ENCODE results near the gene TMC5. TPM values are rescaled to one million over a fixed set of nuclear protein-coding genes. Genes with fewer than 3 reads are reported as not detected.

Gene TMC5
- total RNA-seq, 1 donor from 2014 or later = 68.7 TPM

DNA sequence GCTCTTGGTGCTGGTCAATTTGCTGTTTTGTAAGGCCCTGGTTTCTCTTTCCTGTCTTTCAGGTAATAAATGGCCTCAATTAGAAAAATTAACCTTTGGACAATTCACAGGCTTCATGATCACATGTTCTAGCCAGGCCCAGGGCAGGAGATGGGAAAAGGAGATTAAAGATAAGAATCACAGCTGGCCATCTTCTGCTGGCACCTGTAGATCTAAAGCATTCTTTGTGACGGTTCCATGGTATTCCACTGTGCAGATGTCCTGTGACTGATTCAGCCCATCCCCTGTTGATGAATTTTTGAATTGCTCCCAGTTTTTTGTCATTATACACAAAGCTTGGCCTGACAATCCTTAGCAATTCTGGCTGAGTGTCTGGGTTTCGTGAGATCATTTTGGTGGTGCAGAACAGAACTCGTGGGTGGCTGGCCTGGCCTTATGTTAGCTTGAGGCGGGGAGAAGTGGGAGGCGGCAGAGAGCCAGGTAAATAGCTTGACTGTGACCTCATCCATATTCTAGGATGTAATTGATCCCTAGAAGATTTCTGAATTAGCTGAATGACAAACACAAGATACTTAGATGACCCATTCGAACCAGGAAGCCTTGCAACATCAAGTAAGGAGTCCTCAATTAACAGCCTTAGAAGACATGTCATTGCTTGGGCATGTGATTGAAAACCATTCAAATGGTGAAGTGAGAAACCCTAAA is 14.1 kb downstream of the TMC5 start:
- peaks cover 14% of the 10 kb centered on the region for H3K4me1 ChIP-seq
- TF ChIP-seq, protein P1, sequence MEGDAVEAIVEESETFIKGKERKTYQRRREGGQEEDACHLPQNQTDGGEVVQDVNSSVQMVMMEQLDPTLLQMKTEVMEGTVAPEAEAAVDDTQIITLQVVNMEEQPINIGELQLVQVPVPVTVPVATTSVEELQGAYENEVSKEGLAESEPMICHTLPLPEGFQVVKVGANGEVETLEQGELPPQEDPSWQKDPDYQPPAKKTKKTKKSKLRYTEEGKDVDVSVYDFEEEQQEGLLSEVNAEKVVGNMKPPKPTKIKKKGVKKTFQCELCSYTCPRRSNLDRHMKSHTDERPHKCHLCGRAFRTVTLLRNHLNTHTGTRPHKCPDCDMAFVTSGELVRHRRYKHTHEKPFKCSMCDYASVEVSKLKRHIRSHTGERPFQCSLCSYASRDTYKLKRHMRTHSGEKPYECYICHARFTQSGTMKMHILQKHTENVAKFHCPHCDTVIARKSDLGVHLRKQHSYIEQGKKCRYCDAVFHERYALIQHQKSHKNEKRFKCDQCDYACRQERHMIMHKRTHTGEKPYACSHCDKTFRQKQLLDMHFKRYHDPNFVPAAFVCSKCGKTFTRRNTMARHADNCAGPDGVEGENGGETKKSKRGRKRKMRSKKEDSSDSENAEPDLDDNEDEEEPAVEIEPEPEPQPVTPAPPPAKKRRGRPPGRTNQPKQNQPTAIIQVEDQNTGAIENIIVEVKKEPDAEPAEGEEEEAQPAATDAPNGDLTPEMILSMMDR (IDR thresholded peaks at IDR 0.05) = no peak
- H3K36me3 ChIP-seq = no peaks in the 10 kb centered on the region
- ATAC-seq (peak; percentile 13), DNase-seq (no peak)
- H3K4me3 ChIP-seq = no peak overlapping the region
- no peaks in the 10 kb centered on the region for H3K9me3 ChIP-seq
- intact Hi-C loops (cut with DNase I) = no loop called here
- no peaks in the 10 kb centered on the region for H3K27me3 ChIP-seq
- H3K27ac ChIP-seq = peak overlapping the region; percentile 17

GRCh38 chr16:19432429-19432828 is 14.7 kb downstream of the TMC5 start:
- no peaks in the 10 kb centered on the region for H3K9me3 ChIP-seq
- TF ChIP-seq, protein P1 (IDR thresholded peaks at IDR 0.05) = no peak
- H3K27me3 ChIP-seq = no peaks in the 10 kb centered on the region
- H3K36me3 ChIP-seq = no peaks in the 10 kb centered on the region
- peaks cover 18% of the 10 kb centered on the region for H3K4me1 ChIP-seq
- no peak overlapping the region for H3K4me3 ChIP-seq
- ATAC-seq = peak; percentile 88
- intact Hi-C loops (cut with DNase I) = no loop called here
- H3K27ac ChIP-seq = peak overlapping the region; percentile 17
- DNase-seq = no peak

- Histone ChIP-seq H3K9me3 (no peaks in the 10 kb centered on the region), H3K36me3 (no peaks in the 10 kb centered on the region), H3K27ac (no peak overlapping the region), H3K4me1 (peaks cover 18% of the 10 kb centered on the region), H3K4me3 (no peak overlapping the region), H3K27me3 (no peaks in the 10 kb centered on the region)
- TF ChIP-seq, protein P1 (IDR thresholded peaks at IDR 0.05) = no peak
- intact Hi-C loops (cut with DNase I) = no loop called here
- ATAC-seq (no peak), DNase-seq (no peak)
Measured at GRCh38 chr16:19434584-19434983, 16.9 kb downstream of the TMC5 start.

GRCh38 chr16:19436540-19436939 is 18.9 kb downstream of the TMC5 start:
- Histone ChIP-seq H3K4me1 (peaks cover 18% of the 10 kb centered on the region), H3K27ac (no peak overlapping the region), H3K9me3 (no peaks in the 10 kb centered on the region), H3K27me3 (no peaks in the 10 kb centered on the region), H3K4me3 (no peak overlapping the region), H3K36me3 (no peaks in the 10 kb centered on the region)
- intact Hi-C loops (cut with DNase I) = no loop called here
- TF ChIP-seq, protein P1 (IDR thresholded peaks at IDR 0.05) = no peak
- DNase-seq (no peak), ATAC-seq (no peak)

GRCh38 chr16:19437280-19437679 is 19.6 kb downstream of the TMC5 start:
- ATAC-seq = no peak
- TF ChIP-seq, protein P1 (IDR thresholded peaks at IDR 0.05) = no peak
- peaks cover 14% of the 10 kb centered on the region for H3K4me1 ChIP-seq

More at GRCh38 chr16:19437280-19437679, 19.6 kb downstream of the TMC5 start:
- no peaks in the 10 kb centered on the region for H3K27me3 ChIP-seq
- H3K9me3 ChIP-seq = no peaks in the 10 kb centered on the region
- intact Hi-C loops (cut with DNase I) = no loop called here
- H3K27ac ChIP-seq = peak overlapping the region; percentile 12
- DNase-seq = no peak
- H3K4me3 ChIP-seq = no peak overlapping the region
- H3K36me3 ChIP-seq = no peaks in the 10 kb centered on the region
